Measurements from ENCODE around the gene ACSM6. TPM values are rescaled to one million over a fixed set of nuclear protein-coding genes. Genes with fewer than 3 reads are reported as not detected.

ACSM6 gene
- polyA plus RNA-seq, 1 of the 3 experiments (the other 2 are of a cell fraction): not detected

DNA sequence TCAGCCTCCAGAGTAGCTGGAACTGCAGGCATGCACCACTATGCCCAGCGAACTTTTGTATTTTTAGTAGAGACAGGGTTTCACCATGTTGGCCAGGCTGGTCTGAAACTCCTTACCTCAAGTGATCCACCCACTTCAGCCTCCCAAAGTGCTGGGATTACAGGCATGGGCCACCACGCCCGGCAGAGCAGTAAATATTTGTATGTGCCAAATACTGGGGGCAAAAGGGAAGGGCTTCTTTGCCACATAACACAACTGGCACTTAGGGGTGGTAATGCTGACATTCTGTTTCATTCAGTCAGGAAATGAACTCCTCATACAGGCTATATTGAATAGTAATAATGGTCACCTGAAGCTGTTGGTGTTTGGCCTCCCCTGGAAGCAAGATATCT lies 41.6 kb downstream of the ACSM6 start:
- H3K4me2 ChIP-seq: peak overlapping the region; percentile 39; the same call in 1 of the 2 replicates
- no peak overlapping the region for H2AFZ ChIP-seq (ENCODE audit: low read depth)
- peak overlapping the region in 1 of 2 experiments; percentile 71; a peak in 2 of 4 replicates for H3K27ac ChIP-seq (ENCODE audit: low read depth in 2 of 2, low read length in 1 of 2)
- peaks cover 2 to 8% of the 10 kb centered on the region in 2 experiments; a peak in 2 of 4 replicates for H3K4me1 ChIP-seq (ENCODE audit: control insufficient read depth in 1 of 2, insufficient read depth in 2 of 2, low read depth in 1 of 2, low read length in 1 of 2)
- no peak for DNase-seq
- peaks cover 7% of the 10 kb centered on the region; the same call in 1 of the 2 replicates for H3K79me2 ChIP-seq (ENCODE audit: insufficient read depth)
- no peaks in the 10 kb centered on the region for H4K20me1 ChIP-seq (ENCODE audit: insufficient read depth)
- POLR2A ChIA-PET: no interaction called here
- H3K9me3 ChIP-seq: no peaks in the 10 kb centered on the region
- no peaks in the 10 kb centered on the region for H3K9me2 ChIP-seq
- H3F3A ChIP-seq (replicated peaks; ENCODE audit: insufficient read depth): peaks cover 20% of the 10 kb centered on the region
- CTCF ChIA-PET: interaction anchor here (1.3 to 4.2 kb wide), 5 partner anchors 10 to 138 kb away, joined by 4 to 24 read pairs (median 5); no protein-coding TSS in a partner anchor
- no peak overlapping the region for H3K4me3 ChIP-seq (ENCODE audit: low read depth in 2 of 2, low read length in 1 of 2)
- TF ChIP-seq, protein P1, sequence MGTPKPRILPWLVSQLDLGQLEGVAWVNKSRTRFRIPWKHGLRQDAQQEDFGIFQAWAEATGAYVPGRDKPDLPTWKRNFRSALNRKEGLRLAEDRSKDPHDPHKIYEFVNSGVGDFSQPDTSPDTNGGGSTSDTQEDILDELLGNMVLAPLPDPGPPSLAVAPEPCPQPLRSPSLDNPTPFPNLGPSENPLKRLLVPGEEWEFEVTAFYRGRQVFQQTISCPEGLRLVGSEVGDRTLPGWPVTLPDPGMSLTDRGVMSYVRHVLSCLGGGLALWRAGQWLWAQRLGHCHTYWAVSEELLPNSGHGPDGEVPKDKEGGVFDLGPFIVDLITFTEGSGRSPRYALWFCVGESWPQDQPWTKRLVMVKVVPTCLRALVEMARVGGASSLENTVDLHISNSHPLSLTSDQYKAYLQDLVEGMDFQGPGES (IDR thresholded peaks at IDR 0.05; ENCODE audit: low read depth, low read length): no peak
- TF ChIP-seq SIN3A (IDR thresholded peaks at IDR 0.05; ENCODE audit: borderline replicate concordance, low read depth, low read length) (no peak), RXRA (IDR thresholded peaks at IDR 0.05; ENCODE audit: borderline replicate concordance, low read depth) (no peak), GABPA (IDR thresholded peaks at IDR 0.05; ENCODE audit: low read depth) (no peak), TEAD4 (IDR thresholded peaks at IDR 0.05; ENCODE audit: borderline replicate concordance, insufficient read depth) (no peak), RAD21 (IDR thresholded peaks at IDR 0.05; ENCODE audit: low read length) (no peak), SMC3 (IDR thresholded peaks at IDR 0.05; ENCODE audit: low read depth, low read length) (no peak), RCOR1 (IDR thresholded peaks at IDR 0.05; ENCODE audit: low read length) (no peak)
- TF ChIP-seq, protein P2, sequence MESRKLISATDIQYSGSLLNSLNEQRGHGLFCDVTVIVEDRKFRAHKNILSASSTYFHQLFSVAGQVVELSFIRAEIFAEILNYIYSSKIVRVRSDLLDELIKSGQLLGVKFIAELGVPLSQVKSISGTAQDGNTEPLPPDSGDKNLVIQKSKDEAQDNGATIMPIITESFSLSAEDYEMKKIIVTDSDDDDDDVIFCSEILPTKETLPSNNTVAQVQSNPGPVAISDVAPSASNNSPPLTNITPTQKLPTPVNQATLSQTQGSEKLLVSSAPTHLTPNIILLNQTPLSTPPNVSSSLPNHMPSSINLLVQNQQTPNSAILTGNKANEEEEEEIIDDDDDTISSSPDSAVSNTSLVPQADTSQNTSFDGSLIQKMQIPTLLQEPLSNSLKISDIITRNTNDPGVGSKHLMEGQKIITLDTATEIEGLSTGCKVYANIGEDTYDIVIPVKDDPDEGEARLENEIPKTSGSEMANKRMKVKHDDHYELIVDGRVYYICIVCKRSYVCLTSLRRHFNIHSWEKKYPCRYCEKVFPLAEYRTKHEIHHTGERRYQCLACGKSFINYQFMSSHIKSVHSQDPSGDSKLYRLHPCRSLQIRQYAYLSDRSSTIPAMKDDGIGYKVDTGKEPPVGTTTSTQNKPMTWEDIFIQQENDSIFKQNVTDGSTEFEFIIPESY (IDR thresholded peaks at IDR 0.05; ENCODE audit: borderline replicate concordance, low read depth): no peak
- TF ChIP-seq, protein P3, sequence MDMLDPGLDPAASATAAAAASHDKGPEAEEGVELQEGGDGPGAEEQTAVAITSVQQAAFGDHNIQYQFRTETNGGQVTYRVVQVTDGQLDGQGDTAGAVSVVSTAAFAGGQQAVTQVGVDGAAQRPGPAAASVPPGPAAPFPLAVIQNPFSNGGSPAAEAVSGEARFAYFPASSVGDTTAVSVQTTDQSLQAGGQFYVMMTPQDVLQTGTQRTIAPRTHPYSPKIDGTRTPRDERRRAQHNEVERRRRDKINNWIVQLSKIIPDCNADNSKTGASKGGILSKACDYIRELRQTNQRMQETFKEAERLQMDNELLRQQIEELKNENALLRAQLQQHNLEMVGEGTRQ (IDR thresholded peaks at IDR 0.05; ENCODE audit: borderline replicate concordance, low read depth, low read length): no peak
- H3K36me3 ChIP-seq (replicated peaks in 1 of 2; ENCODE audit: control insufficient read depth in 1 of 2, insufficient read depth in 2 of 2, low read length in 1 of 2): peaks cover 0 to 10% of the 10 kb centered on the region in 2 experiments
- H3K27me3 ChIP-seq (ENCODE audit: insufficient read depth): no peaks in the 10 kb centered on the region
- WGBS (ENCODE audit: low lambda C conversion rate): 100% methylated on average over 1 of the region's 3 CpGs
- H3K9ac ChIP-seq: 0 out of 2 replicates have a peak overlapping the region, but pooled peaks have one; percentile 32
